ENCODE data around the gene KRTAP10-1. TPM values are rescaled to one million over a fixed set of nuclear protein-coding genes. Genes with fewer than 3 reads are reported as not detected.
"Not testable (repeated sequence)": the region's sequence is repeated elsewhere in the genome, so short reads cannot be mapped to it uniquely, and the experiment has no call there.

KRTAP10-1 gene
- total RNA-seq, 1 donor from 2014 or later = not detected

- DNase-seq (ENCODE audit: low read depth in 2 of 2) = no peak
Observed at GRCh38 chr21:44571296-44571695, 31.3 kb upstream of the KRTAP10-1 start.

GRCh38 chr21:44569861-44570517, 30.0 kb upstream of the KRTAP10-1 start:
- DNase-seq (ENCODE audit: low read depth in 2 of 2) = no peak

- DNase-seq (ENCODE audit: low read depth in 2 of 2) = no peak
Observed at GRCh38 chr21:44568667-44569556, 28.9 kb upstream of the KRTAP10-1 start.

- no peak for DNase-seq (ENCODE audit: low read depth in 2 of 2)
Observed at GRCh38 chr21:44568261-44568660, 28.3 kb upstream of the KRTAP10-1 start.

- DNase-seq (ENCODE audit: low read depth in 2 of 2) = no peak
Observed at GRCh38 chr21:44567481-44568171, 27.6 kb upstream of the KRTAP10-1 start.

DNA sequence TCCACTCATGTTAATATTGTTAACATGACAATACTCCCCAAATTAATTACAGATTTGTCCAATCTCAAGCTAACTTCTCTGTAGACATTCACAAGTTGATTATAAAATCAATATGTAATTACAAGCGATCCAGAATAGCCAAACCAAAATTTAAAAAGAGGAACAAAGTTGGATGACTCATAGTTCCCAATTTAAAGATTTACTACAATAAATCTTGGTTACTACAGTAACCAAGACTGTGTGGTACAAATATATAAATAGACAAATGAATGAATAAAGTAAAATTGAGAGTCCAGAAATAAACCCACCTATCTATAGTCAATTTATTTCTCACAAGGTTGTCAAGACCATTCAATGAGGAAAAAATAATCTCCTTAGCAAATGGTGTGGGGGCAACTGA, 26.4 kb upstream of the KRTAP10-1 start:
- DNase-seq (ENCODE audit: low read depth in 2 of 2) = no peak

DNA sequence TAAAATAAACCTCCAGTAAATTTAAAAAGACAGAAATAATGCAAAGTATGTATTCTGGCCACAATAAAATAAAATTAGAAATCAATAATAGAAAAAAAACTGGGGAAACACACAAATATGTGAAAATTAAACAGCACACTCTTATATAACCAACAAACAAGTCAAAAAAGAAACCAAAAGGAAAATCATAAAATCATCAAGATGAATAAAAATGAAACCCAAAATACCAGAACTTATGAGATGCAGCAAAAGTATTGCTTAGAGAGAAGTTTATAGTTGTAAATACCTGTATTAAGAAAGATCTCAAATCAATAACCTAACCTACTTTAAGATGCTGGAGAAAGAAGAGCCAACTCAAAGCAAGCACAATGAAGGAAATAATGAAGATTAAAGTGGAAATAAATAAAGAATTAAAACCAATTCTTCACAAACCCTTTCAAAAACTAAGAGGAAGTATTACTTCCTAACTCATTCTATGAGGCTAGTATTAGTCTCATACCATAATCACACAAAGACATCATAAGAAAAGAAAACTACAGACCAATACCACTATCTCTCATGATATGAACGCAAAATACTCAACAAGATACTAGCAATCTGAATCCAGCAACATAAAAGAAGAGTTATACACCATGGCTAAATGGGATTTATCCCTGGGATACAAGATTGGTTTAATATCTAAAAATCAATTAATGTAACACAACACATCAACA, 25.0 kb upstream of the KRTAP10-1 start:
- no peak for DNase-seq (ENCODE audit: low read depth in 2 of 2)

GRCh38 chr21:44564099-44564498, 24.1 kb upstream of the KRTAP10-1 start:
- no peak for DNase-seq (ENCODE audit: low read depth in 2 of 2)

- DNase-seq (ENCODE audit: low read depth in 2 of 2) = no peak
Observed at GRCh38 chr21:44558695-44559094, 18.7 kb upstream of the KRTAP10-1 start, which contains the start of gene KRTAP10-3. KRTAP10-3 (minus strand) TSS chr21:44558795; CDS start chr21:44558715, 80 bp downstream.

- not testable (repeated sequence) for DNase-seq (ENCODE audit: low read depth in 2 of 2)
Observed at GRCh38 chr21:44558329-44558675, 18.3 kb upstream of the KRTAP10-1 start.

DNA sequence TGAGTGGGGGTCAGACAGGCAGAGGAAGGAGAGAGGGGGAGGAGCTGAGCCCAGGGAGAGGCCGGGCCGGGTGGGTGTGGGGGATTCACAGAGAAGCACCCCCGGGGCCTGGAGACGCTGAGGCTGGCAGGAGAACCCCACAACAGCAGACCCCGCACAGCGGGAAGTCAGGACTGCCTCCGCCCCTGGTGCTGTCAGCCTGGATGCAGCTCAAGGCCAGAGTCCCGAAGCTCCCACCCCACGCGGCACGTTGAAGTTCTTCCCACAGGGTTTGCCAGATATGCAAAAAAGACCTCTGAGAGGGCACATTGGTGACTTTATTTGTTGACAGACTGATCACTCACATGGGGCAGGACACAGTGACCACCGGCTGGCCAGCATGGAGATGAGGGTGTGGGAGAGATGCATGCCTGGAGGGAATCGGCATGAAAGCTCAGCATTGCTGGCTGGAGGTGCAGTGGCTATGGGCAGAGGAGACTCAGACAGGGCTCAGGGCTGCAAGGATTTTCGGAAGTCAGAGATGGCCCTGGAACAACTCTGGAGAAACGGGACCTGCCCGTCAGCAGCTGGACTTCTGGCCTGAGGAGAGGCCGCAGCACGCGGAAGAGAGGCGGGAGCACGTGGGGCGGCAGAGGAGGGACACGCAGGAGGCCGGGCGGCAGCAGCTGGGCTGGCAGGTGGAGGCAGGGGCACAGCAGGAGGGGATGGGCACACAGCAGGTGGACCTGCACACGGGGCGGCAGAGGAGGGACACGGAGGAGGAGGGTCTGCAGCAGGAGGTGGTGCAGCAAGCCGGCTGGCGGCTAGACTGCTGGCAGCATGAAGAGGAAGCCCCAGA, 17.7 kb upstream of the KRTAP10-1 start:
- no peak for DNase-seq (ENCODE audit: low read depth in 2 of 2)

- no peak for DNase-seq (ENCODE audit: low read depth in 2 of 2)
Observed at GRCh38 chr21:44556879-44557278, 16.9 kb upstream of the KRTAP10-1 start.

GRCh38 chr21:44555200-44555875, 15.3 kb upstream of the KRTAP10-1 start:
- no peak for DNase-seq (ENCODE audit: low read depth in 2 of 2)

DNA sequence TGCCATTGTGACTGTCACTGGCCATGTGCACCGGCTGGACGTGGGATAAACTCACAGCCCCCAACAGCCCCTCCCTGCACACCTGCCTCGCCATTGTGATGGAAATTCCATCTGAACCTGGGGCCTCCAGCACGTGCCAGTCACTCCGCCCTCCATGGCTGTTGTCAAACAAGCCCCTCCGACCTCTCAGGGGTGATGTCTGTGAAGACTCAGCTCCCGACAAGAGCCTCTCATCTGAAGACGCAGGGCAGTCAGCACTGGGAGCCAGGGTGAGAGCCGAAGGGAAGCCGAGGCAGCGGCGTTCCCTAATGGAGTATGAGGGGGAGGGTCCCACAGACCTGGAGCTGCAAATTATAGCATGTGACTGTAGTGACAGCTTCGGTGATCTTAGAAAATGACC, 12.7 kb upstream of the KRTAP10-1 start:
- DNase-seq (ENCODE audit: low read depth in 2 of 2) = no peak

GRCh38 chr21:44552136-44552535, 12.1 kb upstream of the KRTAP10-1 start:
- no peak for DNase-seq (ENCODE audit: low read depth in 2 of 2)

GRCh38 chr21:44551340-44551961, 11.5 kb upstream of the KRTAP10-1 start, which contains the start of gene KRTAP10-2:
KRTAP10-2 (minus strand) TSS chr21:44551505; CDS start chr21:44551458, 47 bp downstream.
- DNase-seq (ENCODE audit: low read depth in 2 of 2) = no peak

GRCh38 chr21:44550807-44551206, 10.8 kb upstream of the KRTAP10-1 start:
- no peak for DNase-seq (ENCODE audit: low read depth in 2 of 2)

- DNase-seq (ENCODE audit: low read depth in 2 of 2) = not testable (repeated sequence)
Observed at GRCh38 chr21:44550285-44550684, 10.3 kb upstream of the KRTAP10-1 start.

DNA sequence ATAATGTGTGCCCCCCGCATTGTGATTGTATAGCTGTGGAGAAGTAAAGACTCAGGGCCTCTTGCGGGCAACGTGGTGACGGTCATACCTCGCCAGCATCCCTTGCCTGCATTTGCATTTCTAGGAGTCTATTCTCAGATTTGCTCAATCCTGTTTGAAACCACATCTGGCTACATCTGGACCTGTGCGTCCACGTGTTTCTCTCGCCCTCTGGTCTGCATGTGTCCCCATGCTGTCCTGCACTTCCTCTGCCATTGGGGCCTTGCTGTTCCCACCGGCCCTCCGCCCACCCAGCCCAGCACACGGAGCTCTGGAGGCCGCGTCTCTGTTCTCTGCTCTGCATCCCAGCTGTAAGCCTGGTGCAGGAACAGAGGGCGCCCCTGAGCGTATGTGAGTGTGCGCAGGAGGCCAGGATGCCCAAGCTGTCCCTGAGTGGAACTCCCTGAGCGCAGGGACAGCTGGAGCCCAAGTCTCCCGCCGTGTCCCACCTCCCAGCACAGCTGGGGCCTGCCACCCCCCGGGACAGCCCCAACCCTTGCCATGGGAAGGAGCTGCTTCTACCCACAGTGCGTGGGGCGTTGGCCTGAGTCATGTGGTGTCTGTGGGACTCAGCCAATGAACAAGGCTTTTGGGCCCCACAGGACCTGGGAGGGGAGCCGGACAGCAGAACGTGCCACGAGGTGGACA, 9.7 kb upstream of the KRTAP10-1 start:
- no peak for DNase-seq (ENCODE audit: low read depth in 2 of 2)

Data from dermis microvascular lymphatic vessel endothelial cell (primary cell).